GM12878 (cell line): Measurements from ENCODE around the gene UBXN4. TPM values are rescaled to one million over a fixed set of nuclear protein-coding genes. Genes with fewer than 3 reads are reported as not detected.

ENCODE experiments used
- CBFB ChIP-seq: IDR thresholded peaks from 2 replicates; pipeline ENCODE4 v1.6.1; 2016; ENCODE audit warnings: antibody characterized with exemption, low read depth
- CHD2 ChIP-seq: IDR thresholded peaks from 2 replicates; pipeline ENCODE4 v1.6.1; 2011; ENCODE audit warnings: low read depth, low read length, improper control_type of control experiment, borderline replicate concordance
- CHD4 ChIP-seq: fragments of 200-600 bp; sonication (generic); IDR thresholded peaks from 2 replicates; pipeline ENCODE4 v1.6.1; 2016; ENCODE audit warnings: mild to moderate bottlenecking
- E2F4 ChIP-seq: IDR thresholded peaks from 2 replicates; pipeline ENCODE4 v1.6.1; 2012; ENCODE audit warnings: low read depth, low read length, improper control_type of control experiment
- ETV6 ChIP-seq, 2 experiments: fragments of 450-650 bp in 1 of 2; IDR thresholded peaks in 1 of 2; conservative IDR thresholded peaks in 1 of 2; 2 replicates each; pipeline ENCODE4 v1.6.1; 2014; ENCODE audit warnings: antibody characterized with exemption in 1 of 2, borderline replicate concordance in 1 of 2, low read depth in 1 of 2, mild to moderate bottlenecking in 1 of 2, moderate library complexity in 1 of 2
- HDAC2 ChIP-seq: fragments of 200-600 bp; sonication (generic); IDR thresholded peaks from 2 replicates; pipeline ENCODE4 v1.6.1; 2017
- HDAC6 ChIP-seq: fragments of 200-600 bp; sonication (generic); IDR thresholded peaks from one replicate; pipeline ENCODE4 v1.8.0; 2017; ENCODE audit warnings: antibody characterized with exemption; ENCODE audit not compliant: unreplicated experiment
- HDGF ChIP-seq: fragments of 450-650 bp; IDR thresholded peaks from 2 replicates; pipeline ENCODE4 v1.6.1; 2016; ENCODE audit warnings: antibody characterized with exemption
- IRF5 ChIP-seq: fragments of 450-650 bp; IDR thresholded peaks from 2 replicates; pipeline ENCODE4 v1.6.1; 2017; ENCODE audit warnings: borderline replicate concordance
- KAT2A ChIP-seq: conservative IDR thresholded peaks from 2 replicates; pipeline ENCODE4 v1.6.1; 2011; ENCODE audit warnings: low read depth, low read length; ENCODE audit not compliant: control insufficient read depth
- KDM1A ChIP-seq: fragments of 200-600 bp; sonication (generic); IDR thresholded peaks from 2 replicates; pipeline ENCODE4 v1.6.1; 2016; ENCODE audit warnings: borderline replicate concordance
- NR2C2 ChIP-seq: IDR thresholded peaks from 2 replicates; pipeline ENCODE4 v1.6.1; 2011; ENCODE audit warnings: borderline replicate concordance, low read depth; ENCODE audit not compliant: control insufficient read depth, insufficient read length
- RCOR1 ChIP-seq: conservative IDR thresholded peaks from 2 replicates; pipeline ENCODE4 v1.6.1; 2012; ENCODE audit warnings: low read depth, low read length, improper control_type of control experiment
- RELA ChIP-seq: fragments of 450-650 bp; IDR thresholded peaks from 2 replicates; pipeline ENCODE4 v1.8.0; 2014; ENCODE audit warnings: borderline replicate concordance; ENCODE audit not compliant: partially characterized antibody
- SIN3A ChIP-seq: IDR thresholded peaks from 2 replicates; pipeline ENCODE4 v1.6.1; 2012; ENCODE audit warnings: low read depth, low read length, improper control_type of control experiment
- SMAD5 ChIP-seq: IDR thresholded peaks from 2 replicates; pipeline ENCODE4 v1.6.1; 2016; ENCODE audit warnings: antibody characterized with exemption, low read depth
- SMARCA5 ChIP-seq: fragments of 450-650 bp; IDR thresholded peaks from 2 replicates; pipeline ENCODE4 v1.6.1; 2017; ENCODE audit warnings: mild to moderate bottlenecking
- STAT1 ChIP-seq: fragments of 450-650 bp; conservative IDR thresholded peaks from 2 replicates; pipeline ENCODE4 v1.6.1; 2014; ENCODE audit warnings: antibody characterized with exemption, mild to moderate bottlenecking
- SUZ12 ChIP-seq: fragments of 200-600 bp; sonication (generic); IDR thresholded peaks from one replicate; pipeline ENCODE4 v1.6.1; 2018; ENCODE audit warnings: antibody characterized with exemption, mild to moderate bottlenecking; ENCODE audit not compliant: unreplicated experiment
- TCF7 ChIP-seq: IDR thresholded peaks from 2 replicates; pipeline ENCODE4 v1.6.1; 2014; ENCODE audit warnings: antibody characterized with exemption, borderline replicate concordance
- USF1 ChIP-seq: IDR thresholded peaks from 2 replicates; pipeline ENCODE4 v1.6.1; 2011; ENCODE audit warnings: borderline replicate concordance, low read depth, mild to moderate bottlenecking, moderate library complexity, mixed read lengths, low read length; ENCODE audit not compliant: insufficient read depth; ENCODE audit errors: extremely low read length
- ZNF24 ChIP-seq: fragments of 450-650 bp; IDR thresholded peaks from 2 replicates; pipeline ENCODE4 v1.6.1; 2017; ENCODE audit warnings: antibody characterized with exemption, mild to moderate bottlenecking
- ZNF274 ChIP-seq: IDR thresholded peaks from one replicate; pipeline ENCODE4 v1.8.0; 2011; ENCODE audit not compliant: insufficient read length, insufficient read depth
- polyA plus RNA-seq, 11 experiments: library from polyadenylated mRNA; depleted of rRNA in 4 of 11; unstranded in 6 of 11; stranded (reverse) in 5 of 11; fragments of >200 nt; fragmentation: Nextera tagmentation in 4 of 11; fragmentation: Illumina TruSeq in 1 of 11; extraction: Ambion mirVana in 4 of 11; extraction: Trizol in 1 of 11; gene quantifications; 1 replicate in 1 of 11; 2 replicates in 10 of 11; pipeline versions ENCODE4 v1.2.1 to v1.2.3, GENCODE V29; 2011 to 2016; ENCODE audit warnings: inconsistent platforms in 2 of 11, missing spikeins in 2 of 11, low read depth in 1 of 11
- total RNA-seq, 4 experiments: library from RNA; depleted of rRNA in 3 of 4; stranded (reverse); fragments of >200 nt in 3 of 4; fragmentation: Illumina TruSeq in 1 of 4; extraction: Trizol in 1 of 4; gene quantifications; 2 replicates each; pipeline versions ENCODE4 v1.2.1 to v1.2.3, GENCODE V29; 2013 to 2021
- TF ChIP-seq, protein P1 (sequence below): fragments of 450-650 bp; IDR thresholded peaks from 2 replicates; pipeline ENCODE4 v1.6.1; 2017; ENCODE audit warnings: mild to moderate bottlenecking
- TF ChIP-seq, protein P2 (sequence below): IDR thresholded peaks from 2 replicates; pipeline ENCODE4 v1.6.1; 2011; ENCODE audit warnings: low read depth, mild to moderate bottlenecking, low read length, moderate library complexity, borderline replicate concordance; ENCODE audit errors: extremely low read depth

UBXN4 gene
- total and polyA plus RNA-seq, 10 of the 15 experiments (the other 5 are each of a cell fraction or from before 2014, with no cell fraction given): 52.6 to 133 (median 71.9) TPM

GRCh38 chr2:135820003-135820618 lies 78.5 kb downstream of the UBXN4 start (continued):
- TF ChIP-seq E2F4 (no peak), CHD2 (no peak), SIN3A (no peak), SMARCA5 (no peak), RELA (no peak), ZNF24 (no peak), CHD4 (no peak), TCF7 (no peak), ZNF274 (no peak), HDGF (no peak), RCOR1 (no peak), STAT1 (no peak), ETV6 (conservative IDR thresholded peaks at IDR 0.05 in 1 of 2, IDR thresholded peaks at IDR 0.05 in 1 of 2; ENCODE audit: borderline replicate concordance in 1 of 2, low read depth in 1 of 2) (peak in 1 of 2 experiments; percentile 62; a peak in 2 of 4 replicates), KAT2A (no peak), SUZ12 (no peak), SMAD5 (peak; percentile 40; the same call in 1 of the 2 replicates), USF1 (no peak), CBFB (peak; percentile 88; the same call in 1 of the 2 replicates), HDAC6 (no peak), IRF5 (no peak), KDM1A (no peak), HDAC2 (no peak), NR2C2 (no peak)
- TF ChIP-seq, protein P1, sequence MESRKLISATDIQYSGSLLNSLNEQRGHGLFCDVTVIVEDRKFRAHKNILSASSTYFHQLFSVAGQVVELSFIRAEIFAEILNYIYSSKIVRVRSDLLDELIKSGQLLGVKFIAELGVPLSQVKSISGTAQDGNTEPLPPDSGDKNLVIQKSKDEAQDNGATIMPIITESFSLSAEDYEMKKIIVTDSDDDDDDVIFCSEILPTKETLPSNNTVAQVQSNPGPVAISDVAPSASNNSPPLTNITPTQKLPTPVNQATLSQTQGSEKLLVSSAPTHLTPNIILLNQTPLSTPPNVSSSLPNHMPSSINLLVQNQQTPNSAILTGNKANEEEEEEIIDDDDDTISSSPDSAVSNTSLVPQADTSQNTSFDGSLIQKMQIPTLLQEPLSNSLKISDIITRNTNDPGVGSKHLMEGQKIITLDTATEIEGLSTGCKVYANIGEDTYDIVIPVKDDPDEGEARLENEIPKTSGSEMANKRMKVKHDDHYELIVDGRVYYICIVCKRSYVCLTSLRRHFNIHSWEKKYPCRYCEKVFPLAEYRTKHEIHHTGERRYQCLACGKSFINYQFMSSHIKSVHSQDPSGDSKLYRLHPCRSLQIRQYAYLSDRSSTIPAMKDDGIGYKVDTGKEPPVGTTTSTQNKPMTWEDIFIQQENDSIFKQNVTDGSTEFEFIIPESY: no peak
- TF ChIP-seq, protein P2, sequence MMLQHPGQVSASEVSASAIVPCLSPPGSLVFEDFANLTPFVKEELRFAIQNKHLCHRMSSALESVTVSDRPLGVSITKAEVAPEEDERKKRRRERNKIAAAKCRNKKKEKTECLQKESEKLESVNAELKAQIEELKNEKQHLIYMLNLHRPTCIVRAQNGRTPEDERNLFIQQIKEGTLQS: no peak
